CD1c-positive myeloid dendritic cell (primary cell): Measurements from ENCODE around the gene LILRB5.
"Not testable (repeated sequence)": the region's sequence is repeated elsewhere in the genome, so short reads cannot be mapped to it uniquely, and the experiment has no call there.

ENCODE experiments used
- DNase-seq: peaks from one replicate; pipeline ENCODE4 v3.0.0-alpha.2; 2016; ENCODE audit errors: extremely low spot score

Gene LILRB5

GRCh38 chr19:54243809-54244208 is 13.3 kb downstream of the LILRB5 start:
- peak; percentile 50 for DNase-seq

GRCh38 chr19:54242646-54243045 is 14.4 kb downstream of the LILRB5 start, which contains the start of gene LILRA6:
Gene LILRA6, minus strand, starts transcription at chr19:54242790.
- DNase-seq = peak; percentile 51

GRCh38 chr19:54242234-54242633 is 14.8 kb downstream of the LILRB5 start:
- DNase-seq = not testable (repeated sequence)

- not testable (repeated sequence) for DNase-seq
These were observed 16.4 kb downstream of the LILRB5 start for GRCh38 chr19:54240372-54241336.

GRCh38 chr19:54239491-54240371 is 17.3 kb downstream of the LILRB5 start:
- DNase-seq = not testable (repeated sequence)

GRCh38 chr19:54233941-54234340 is 23.1 kb downstream of the LILRB5 start:
- DNase-seq = no peak

- DNase-seq = peak; percentile 87
These were observed 25.8 kb downstream of the LILRB5 start for GRCh38 chr19:54231077-54231931.

- DNase-seq = no peak
These were observed 27.0 kb downstream of the LILRB5 start for GRCh38 chr19:54230031-54230430.

- DNase-seq = no peak
These were observed 27.9 kb downstream of the LILRB5 start for GRCh38 chr19:54229146-54229545.

- DNase-seq = not testable (repeated sequence)
These were observed 32.5 kb downstream of the LILRB5 start for GRCh38 chr19:54224619-54225018.

GRCh38 chr19:54223937-54224281 is 33.2 kb downstream of the LILRB5 start:
- DNase-seq = not testable (repeated sequence)

- DNase-seq = not testable (repeated sequence)
These were observed 33.7 kb downstream of the LILRB5 start for GRCh38 chr19:54223277-54223936.

- DNase-seq = peak; percentile 49
These were observed 34.4 kb downstream of the LILRB5 start, which contains the start of gene LILRB3 for GRCh38 chr19:54222474-54223276. Gene LILRB3, minus strand, starts transcription at chr19:54223007. Its CDS starts 31 bp downstream, at chr19:54222976.

GRCh38 chr19:54221947-54222346 is 35.1 kb downstream of the LILRB5 start:
- DNase-seq = not testable (repeated sequence)

GRCh38 chr19:54219702-54220101 is 37.4 kb downstream of the LILRB5 start:
- not testable (repeated sequence) for DNase-seq

GRCh38 chr19:54218960-54219661 is 38.0 kb downstream of the LILRB5 start:
- no peak for DNase-seq

- no peak for DNase-seq
These were observed 38.8 kb downstream of the LILRB5 start for GRCh38 chr19:54218259-54218658.

GRCh38 chr19:54217517-54218247 is 39.4 kb downstream of the LILRB5 start:
- DNase-seq = not testable (repeated sequence)
